ENCODE data around the gene TM9SF1. TPM values are rescaled to one million over a fixed set of nuclear protein-coding genes. Genes with fewer than 3 reads are reported as not detected.

The TM9SF1 gene
- total and polyA plus RNA-seq, 9 of the 15 experiments (the other 6 are each of a cell fraction or from before 2014, with no cell fraction given): 5.3 to 20.3 (median 11.8) TPM

DNA sequence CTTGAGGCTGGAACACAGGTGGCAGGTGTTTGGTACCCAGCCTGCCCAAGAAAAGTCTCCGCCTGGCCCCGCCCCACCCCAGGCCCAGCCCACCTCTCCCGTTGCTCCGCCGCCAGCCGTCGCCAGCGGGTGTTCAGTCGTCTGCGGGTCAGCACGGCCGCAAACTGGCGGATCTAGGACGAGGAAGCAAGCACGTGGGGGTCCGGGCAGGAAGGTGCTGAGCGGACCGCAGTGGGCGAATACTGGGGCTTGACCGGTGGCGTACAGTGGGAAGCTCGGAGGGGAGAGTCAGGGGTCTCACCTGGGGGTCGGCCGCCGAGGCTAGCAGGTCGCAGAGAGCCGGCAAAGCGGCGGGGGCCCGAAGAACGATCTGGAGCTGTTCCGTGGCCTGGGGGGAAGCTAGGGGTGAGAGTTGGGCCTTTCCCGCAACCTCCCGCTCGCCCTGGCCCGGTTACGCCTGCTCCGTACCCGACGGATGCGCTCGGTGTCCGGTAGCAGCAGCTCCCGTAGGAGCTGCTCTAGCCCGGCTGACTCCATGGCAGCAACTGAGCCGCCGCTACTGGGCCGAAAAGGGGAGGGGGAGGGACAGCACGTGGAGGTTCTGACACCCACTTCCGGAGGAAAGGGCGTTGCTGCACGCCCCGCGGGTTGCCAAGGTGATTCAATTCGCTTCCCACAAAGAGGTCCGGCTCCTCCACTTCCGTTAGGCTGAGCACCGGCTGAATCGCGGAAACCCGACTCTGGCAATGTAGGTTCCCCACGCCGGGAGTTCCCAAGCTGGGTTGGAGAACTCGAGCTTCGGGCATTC is 6.8 kb downstream of the TM9SF1 start, which contains the start of gene IPO4 (continued):
- TF ChIP-seq CHD7 (IDR thresholded peaks at IDR 0.05; ENCODE audit: low read depth, low read length) (no peak), ATF6 (CRISPR knock-in tag; IDR thresholded peaks at IDR 0.05) (no peak), ZBTB11 (CRISPR knock-in tag; IDR thresholded peaks at IDR 0.05) (peak; percentile 98 to 100 (median 99)), XRCC5 (IDR thresholded peaks at IDR 0.05; ENCODE audit: low read depth, low read length) (peak; percentile 99), ZNF354B (CRISPR knock-in tag; IDR thresholded peaks at IDR 0.05) (no peak)
- TF ChIP-seq, protein P1, sequence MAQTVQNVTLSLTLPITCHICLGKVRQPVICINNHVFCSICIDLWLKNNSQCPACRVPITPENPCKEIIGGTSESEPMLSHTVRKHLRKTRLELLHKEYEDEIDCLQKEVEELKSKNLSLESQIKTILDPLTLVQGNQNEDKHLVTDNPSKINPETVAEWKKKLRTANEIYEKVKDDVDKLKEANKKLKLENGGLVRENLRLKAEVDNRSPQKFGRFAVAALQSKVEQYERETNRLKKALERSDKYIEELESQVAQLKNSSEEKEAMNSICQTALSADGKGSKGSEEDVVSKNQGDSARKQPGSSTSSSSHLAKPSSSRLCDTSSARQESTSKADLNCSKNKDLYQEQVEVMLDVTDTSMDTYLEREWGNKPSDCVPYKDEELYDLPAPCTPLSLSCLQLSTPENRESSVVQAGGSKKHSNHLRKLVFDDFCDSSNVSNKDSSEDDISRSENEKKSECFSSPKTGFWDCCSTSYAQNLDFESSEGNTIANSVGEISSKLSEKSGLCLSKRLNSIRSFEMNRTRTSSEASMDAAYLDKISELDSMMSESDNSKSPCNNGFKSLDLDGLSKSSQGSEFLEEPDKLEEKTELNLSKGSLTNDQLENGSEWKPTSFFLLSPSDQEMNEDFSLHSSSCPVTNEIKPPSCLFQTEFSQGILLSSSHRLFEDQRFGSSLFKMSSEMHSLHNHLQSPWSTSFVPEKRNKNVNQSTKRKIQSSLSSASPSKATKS (CRISPR knock-in tag; IDR thresholded peaks at IDR 0.05): no peak
